Measurements from ENCODE around the gene AP1M1.

Gene AP1M1

GRCh38 chr19:16156904-16157303 lies 40.8 kb upstream of the AP1M1 start:
- in situ Hi-C loops (cut with HindIII; ENCODE audit: low pct_ligation_motif_present, low sequenced_read_pairs) = no loop called here

DNA sequence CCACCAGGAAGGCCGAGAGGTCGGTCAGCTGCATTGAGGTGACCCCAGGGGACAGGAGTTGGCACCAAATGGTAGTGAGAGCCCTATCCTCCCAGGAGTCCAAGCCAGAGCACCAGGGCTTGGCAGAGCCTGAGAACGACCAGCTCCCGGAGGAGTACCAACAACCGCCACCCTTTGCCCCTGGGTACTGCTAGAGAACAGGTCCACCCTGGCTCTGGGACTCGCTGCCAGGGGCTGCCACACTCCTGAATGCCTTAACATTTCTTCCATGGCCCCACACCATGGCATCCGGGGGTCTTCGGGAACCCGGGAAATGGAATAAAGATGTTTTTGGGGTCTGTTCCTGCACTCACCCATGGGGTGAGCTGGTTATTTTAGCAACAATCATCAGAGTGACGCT lies 40.1 kb upstream of the AP1M1 start:
- no peaks in the 10 kb centered on the region for H3K36me3 ChIP-seq (replicated peaks)
- TF ChIP-seq, protein P1, sequence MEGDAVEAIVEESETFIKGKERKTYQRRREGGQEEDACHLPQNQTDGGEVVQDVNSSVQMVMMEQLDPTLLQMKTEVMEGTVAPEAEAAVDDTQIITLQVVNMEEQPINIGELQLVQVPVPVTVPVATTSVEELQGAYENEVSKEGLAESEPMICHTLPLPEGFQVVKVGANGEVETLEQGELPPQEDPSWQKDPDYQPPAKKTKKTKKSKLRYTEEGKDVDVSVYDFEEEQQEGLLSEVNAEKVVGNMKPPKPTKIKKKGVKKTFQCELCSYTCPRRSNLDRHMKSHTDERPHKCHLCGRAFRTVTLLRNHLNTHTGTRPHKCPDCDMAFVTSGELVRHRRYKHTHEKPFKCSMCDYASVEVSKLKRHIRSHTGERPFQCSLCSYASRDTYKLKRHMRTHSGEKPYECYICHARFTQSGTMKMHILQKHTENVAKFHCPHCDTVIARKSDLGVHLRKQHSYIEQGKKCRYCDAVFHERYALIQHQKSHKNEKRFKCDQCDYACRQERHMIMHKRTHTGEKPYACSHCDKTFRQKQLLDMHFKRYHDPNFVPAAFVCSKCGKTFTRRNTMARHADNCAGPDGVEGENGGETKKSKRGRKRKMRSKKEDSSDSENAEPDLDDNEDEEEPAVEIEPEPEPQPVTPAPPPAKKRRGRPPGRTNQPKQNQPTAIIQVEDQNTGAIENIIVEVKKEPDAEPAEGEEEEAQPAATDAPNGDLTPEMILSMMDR (IDR thresholded peaks at IDR 0.05; ENCODE audit: low read depth, low read length, missing control alignments) = no peak
- in situ Hi-C loops (cut with HindIII; ENCODE audit: low pct_ligation_motif_present, low sequenced_read_pairs) = no loop called here
- no peak for DNase-seq
- no peak overlapping the region for H3K4me3 ChIP-seq (ENCODE audit: low read depth, low read length)
- no peak overlapping the region for H3K27ac ChIP-seq
- H3K27me3 ChIP-seq (replicated peaks) = no peaks in the 10 kb centered on the region

More at GRCh38 chr19:16156904-16157303, 40.8 kb upstream of the AP1M1 start:
- Histone ChIP-seq H3K4me3 (ENCODE audit: low read depth, low read length) (no peak overlapping the region), H3K27ac (no peak overlapping the region), H3K27me3 (replicated peaks) (no peaks in the 10 kb centered on the region), H3K36me3 (replicated peaks) (no peaks in the 10 kb centered on the region)
- TF ChIP-seq, protein P1 (IDR thresholded peaks at IDR 0.05; ENCODE audit: low read depth, low read length, missing control alignments) = no peak
- DNase-seq = no peak

GRCh38 chr19:16159655-16160054 lies 38.1 kb upstream of the AP1M1 start:
- no peak overlapping the region for H3K4me3 ChIP-seq (ENCODE audit: low read depth, low read length)
- in situ Hi-C loops (cut with HindIII; ENCODE audit: low pct_ligation_motif_present, low sequenced_read_pairs) = no loop called here
- no peak overlapping the region for H3K27ac ChIP-seq
- TF ChIP-seq, protein P1 (IDR thresholded peaks at IDR 0.05; ENCODE audit: low read depth, low read length, missing control alignments) = no peak
- DNase-seq = no peak
- H3K36me3 ChIP-seq (replicated peaks) = no peaks in the 10 kb centered on the region
- H3K27me3 ChIP-seq (replicated peaks) = no peaks in the 10 kb centered on the region

- Histone ChIP-seq H3K4me3 (ENCODE audit: low read depth, low read length) (no peak overlapping the region), H3K27ac (no peak overlapping the region), H3K27me3 (replicated peaks) (no peaks in the 10 kb centered on the region), H3K36me3 (replicated peaks) (no peaks in the 10 kb centered on the region)
- TF ChIP-seq, protein P1 (IDR thresholded peaks at IDR 0.05; ENCODE audit: low read depth, low read length, missing control alignments) = no peak
- in situ Hi-C loops (cut with HindIII; ENCODE audit: low pct_ligation_motif_present, low sequenced_read_pairs) = no loop called here
- no peak for DNase-seq
These were observed 37.2 kb upstream of the AP1M1 start for GRCh38 chr19:16160445-16160942.

GRCh38 chr19:16160943-16161560 lies 36.7 kb upstream of the AP1M1 start:
- Histone ChIP-seq H3K36me3 (replicated peaks) (no peaks in the 10 kb centered on the region), H3K27ac (peak overlapping the region; percentile 50), H3K27me3 (replicated peaks) (no peaks in the 10 kb centered on the region), H3K4me3 (ENCODE audit: low read depth, low read length) (peak overlapping the region; percentile 17)
- peak; percentile 71 for DNase-seq
- in situ Hi-C loops (cut with HindIII; ENCODE audit: low pct_ligation_motif_present, low sequenced_read_pairs) = no loop called here
- TF ChIP-seq, protein P1 (IDR thresholded peaks at IDR 0.05; ENCODE audit: low read depth, low read length, missing control alignments) = no peak

- peak overlapping the region; percentile 50 for H3K27ac ChIP-seq
- H3K36me3 ChIP-seq (replicated peaks) = no peaks in the 10 kb centered on the region
- in situ Hi-C loops (cut with HindIII; ENCODE audit: low pct_ligation_motif_present, low sequenced_read_pairs) = no loop called here
- TF ChIP-seq, protein P1 (IDR thresholded peaks at IDR 0.05; ENCODE audit: low read depth, low read length, missing control alignments) = no peak
- H3K4me3 ChIP-seq (ENCODE audit: low read depth, low read length) = no peak overlapping the region
- peak; percentile 85 for DNase-seq
- H3K27me3 ChIP-seq (replicated peaks) = no peaks in the 10 kb centered on the region
These were observed 35.9 kb upstream of the AP1M1 start for GRCh38 chr19:16161840-16162239.
